ENCODE results near the gene MAGOH. TPM values are rescaled to one million over a fixed set of nuclear protein-coding genes. Genes with fewer than 3 reads are reported as not detected.
"Not testable (repeated sequence)": the region's sequence is repeated elsewhere in the genome, so short reads cannot be mapped to it uniquely, and the experiment has no call there.

MAGOH gene
- polyA plus RNA-seq, 4 donors: 70.3 to 116 (median 85.2) TPM

- WGBS, 3 donors: 95 to 100% (median 100%) methylated on average over 1 of the region's 1 CpG
- no peak overlapping the region for H3K4me3 ChIP-seq (ENCODE audit: low read depth in 1 of 3, low read length in 3 of 3)
- no peaks in the 10 kb centered on the region for H3K4me1 ChIP-seq (ENCODE audit: control insufficient read depth in 3 of 3, insufficient read depth in 2 of 3, low read depth in 1 of 3, low read length in 2 of 3)
- H3K9me3 ChIP-seq (ENCODE audit: control insufficient read depth in 2 of 2, insufficient read depth in 1 of 2, low read depth in 1 of 2, low read length in 1 of 2): peaks cover 0 to 26% of the 10 kb centered on the region in 2 donors
- no peak for FAIRE-seq
- H3K27me3 ChIP-seq (ENCODE audit: control insufficient read depth in 3 of 3, insufficient read depth in 3 of 3, low read length in 3 of 3): no peaks in the 10 kb centered on the region
- H3K27ac ChIP-seq (ENCODE audit: low read depth in 1 of 3, low read length in 2 of 3): no peak overlapping the region
- peaks cover 19 to 51% (median 41%) of the 10 kb centered on the region in 3 donors for H3K36me3 ChIP-seq (ENCODE audit: control insufficient read depth in 3 of 3, insufficient read depth in 2 of 3, low read depth in 1 of 3, low read length in 3 of 3)
- no peak for DNase-seq
Observed at GRCh38 chr1:53206735-53207379, 31.5 kb downstream of the MAGOH start.

GRCh38 chr1:53206083-53206685 is 32.1 kb downstream of the MAGOH start:
- not testable (repeated sequence) for FAIRE-seq; DNase-seq; H3K4me3 ChIP-seq (ENCODE audit: low read depth in 1 of 3, low read length in 3 of 3); H3K4me1 ChIP-seq (ENCODE audit: control insufficient read depth in 3 of 3, insufficient read depth in 2 of 3, low read depth in 1 of 3, low read length in 2 of 3); H3K27ac ChIP-seq (ENCODE audit: low read depth in 1 of 3, low read length in 2 of 3); H3K27me3 ChIP-seq (ENCODE audit: control insufficient read depth in 3 of 3, insufficient read depth in 3 of 3, low read length in 3 of 3)
- peaks cover 18 to 44% (median 39%) of the 10 kb centered on the region in 3 donors for H3K36me3 ChIP-seq (ENCODE audit: control insufficient read depth in 3 of 3, insufficient read depth in 2 of 3, low read depth in 1 of 3, low read length in 3 of 3)
- H3K9me3 ChIP-seq (ENCODE audit: control insufficient read depth in 2 of 2, insufficient read depth in 1 of 2, low read depth in 1 of 2, low read length in 1 of 2): peaks cover 0 to 26% of the 10 kb centered on the region in 2 donors
- 93 to 100% (median 99%) methylated on average over 3 of the region's 3 CpGs for WGBS, 3 donors

GRCh38 chr1:53205496-53205895 is 32.8 kb downstream of the MAGOH start:
- H3K27ac ChIP-seq (ENCODE audit: low read depth in 1 of 3, low read length in 2 of 3); FAIRE-seq: not testable (repeated sequence)
- 94 to 100% (median 98%) methylated on average over 1 of the region's 1 CpG for WGBS, 3 donors

GRCh38 chr1:53203466-53203865 is 34.9 kb downstream of the MAGOH start:
- DNase-seq (no peak), FAIRE-seq (no peak)
- Histone ChIP-seq H3K27me3 (ENCODE audit: control insufficient read depth in 3 of 3, insufficient read depth in 3 of 3, low read length in 3 of 3) (no peaks in the 10 kb centered on the region), H3K27ac (ENCODE audit: low read depth in 1 of 3, low read length in 2 of 3) (no peak overlapping the region), H3K36me3 (ENCODE audit: control insufficient read depth in 3 of 3, insufficient read depth in 2 of 3, low read depth in 1 of 3, low read length in 3 of 3) (peaks cover 11 to 27% (median 26%) of the 10 kb centered on the region in 3 donors), H3K9me3 (ENCODE audit: control insufficient read depth in 2 of 2, insufficient read depth in 1 of 2, low read depth in 1 of 2, low read length in 1 of 2) (peaks cover 0 to 26% of the 10 kb centered on the region in 2 donors), H3K4me3 (ENCODE audit: low read depth in 1 of 3, low read length in 3 of 3) (no peak overlapping the region), H3K4me1 (ENCODE audit: control insufficient read depth in 3 of 3, insufficient read depth in 2 of 3, low read depth in 1 of 3, low read length in 2 of 3) (peaks cover 0 to 3% (median 0%) of the 10 kb centered on the region in 3 donors)
- 92 to 96% (median 95%) methylated on average over 3 of the region's 3 CpGs for WGBS, 3 donors

More at GRCh38 chr1:53205496-53205895, 32.8 kb downstream of the MAGOH start:
- H3K4me3 ChIP-seq (ENCODE audit: low read depth in 1 of 3, low read length in 3 of 3); DNase-seq; H3K27me3 ChIP-seq (ENCODE audit: control insufficient read depth in 3 of 3, insufficient read depth in 3 of 3, low read length in 3 of 3); H3K4me1 ChIP-seq (ENCODE audit: control insufficient read depth in 3 of 3, insufficient read depth in 2 of 3, low read depth in 1 of 3, low read length in 2 of 3): not testable (repeated sequence)
- Histone ChIP-seq H3K9me3 (ENCODE audit: control insufficient read depth in 2 of 2, insufficient read depth in 1 of 2, low read depth in 1 of 2, low read length in 1 of 2) (peaks cover 0 to 26% of the 10 kb centered on the region in 2 donors), H3K36me3 (ENCODE audit: control insufficient read depth in 3 of 3, insufficient read depth in 2 of 3, low read depth in 1 of 3, low read length in 3 of 3) (peaks cover 15 to 42% (median 39%) of the 10 kb centered on the region in 3 donors)

- no peaks in the 10 kb centered on the region for H3K27me3 ChIP-seq (ENCODE audit: control insufficient read depth in 3 of 3, insufficient read depth in 3 of 3, low read length in 3 of 3)
- H3K36me3 ChIP-seq (ENCODE audit: control insufficient read depth in 3 of 3, insufficient read depth in 2 of 3, low read depth in 1 of 3, low read length in 3 of 3): peaks cover 4 to 7% (median 6%) of the 10 kb centered on the region in 3 donors
- FAIRE-seq (no peak), DNase-seq (peak; percentile 59 to 74)
- H3K9me3 ChIP-seq (ENCODE audit: control insufficient read depth in 2 of 2, insufficient read depth in 1 of 2, low read depth in 1 of 2, low read length in 1 of 2): no peaks in the 10 kb centered on the region
- peak overlapping the region in 2 of 3 donors; percentile 42 to 79 for H3K27ac ChIP-seq (ENCODE audit: low read depth in 1 of 3, low read length in 2 of 3)
- peak overlapping the region in 1 of 3 donors; percentile 91 for H3K4me3 ChIP-seq (ENCODE audit: low read depth in 1 of 3, low read length in 3 of 3)
- peaks cover 3 to 26% (median 10%) of the 10 kb centered on the region in 3 donors for H3K4me1 ChIP-seq (ENCODE audit: control insufficient read depth in 3 of 3, insufficient read depth in 2 of 3, low read depth in 1 of 3, low read length in 2 of 3)
- WGBS, 3 donors: 18 to 45% (median 34%) methylated on average over 4 of the region's 4 CpGs
Observed at GRCh38 chr1:53198241-53198651, 40.1 kb downstream of the MAGOH start.

- H3K4me1 ChIP-seq (ENCODE audit: control insufficient read depth in 3 of 3, insufficient read depth in 2 of 3, low read depth in 1 of 3, low read length in 2 of 3): peaks cover 3 to 26% (median 10%) of the 10 kb centered on the region in 3 donors
- 27 to 32% (median 29%) methylated on average over 13 of the region's 13 CpGs for WGBS, 3 donors
- no peak for FAIRE-seq
- peak in 1 of 2 donors; percentile 54 for DNase-seq
- no peaks in the 10 kb centered on the region for H3K27me3 ChIP-seq (ENCODE audit: control insufficient read depth in 3 of 3, insufficient read depth in 3 of 3, low read length in 3 of 3)
- no peaks in the 10 kb centered on the region for H3K9me3 ChIP-seq (ENCODE audit: control insufficient read depth in 2 of 2, insufficient read depth in 1 of 2, low read depth in 1 of 2, low read length in 1 of 2)
- peaks cover 1 to 6% (median 5%) of the 10 kb centered on the region in 3 donors for H3K36me3 ChIP-seq (ENCODE audit: control insufficient read depth in 3 of 3, insufficient read depth in 2 of 3, low read depth in 1 of 3, low read length in 3 of 3)
- H3K4me3 ChIP-seq (ENCODE audit: low read depth in 1 of 3, low read length in 3 of 3): peak overlapping the region; percentile 91 to 94 (median 94)
- peak overlapping the region; percentile 79 to 100 (median 99) for H3K27ac ChIP-seq (ENCODE audit: low read depth in 1 of 3, low read length in 2 of 3)
Observed at GRCh38 chr1:53197291-53198200, 40.8 kb downstream of the MAGOH start.

- peaks cover 3 to 26% (median 10%) of the 10 kb centered on the region in 3 donors for H3K4me1 ChIP-seq (ENCODE audit: control insufficient read depth in 3 of 3, insufficient read depth in 2 of 3, low read depth in 1 of 3, low read length in 2 of 3)
- H3K9me3 ChIP-seq (ENCODE audit: control insufficient read depth in 2 of 2, insufficient read depth in 1 of 2, low read depth in 1 of 2, low read length in 1 of 2): no peaks in the 10 kb centered on the region
- no peaks in the 10 kb centered on the region for H3K27me3 ChIP-seq (ENCODE audit: control insufficient read depth in 3 of 3, insufficient read depth in 3 of 3, low read length in 3 of 3)
- H3K4me3 ChIP-seq (ENCODE audit: low read depth in 1 of 3, low read length in 3 of 3): peak within 1 kb of the TSS; percentile 91 to 94 (median 94)
- WGBS, 3 donors: 0% methylated on average over 39 to 57 of the region's 57 CpGs
- H3K36me3 ChIP-seq (ENCODE audit: control insufficient read depth in 3 of 3, insufficient read depth in 2 of 3, low read depth in 1 of 3, low read length in 3 of 3): peaks cover 0 to 6% (median 2%) of the 10 kb centered on the region in 3 donors
- no peak for FAIRE-seq
- peak within 1 kb of the TSS; percentile 79 to 100 (median 99) for H3K27ac ChIP-seq (ENCODE audit: low read depth in 1 of 3, low read length in 2 of 3)
- peak; percentile 93 to 95 for DNase-seq
Observed at GRCh38 chr1:53196485-53197290, 41.6 kb downstream of the MAGOH start, which contains the start of gene CPT2. TSS of gene CPT2 (plus strand) at chr1:53196824. CDS start at chr1:53196944, 120 bp downstream.

Data from small intestine (tissue), 7 donors.